ENCODE data around the gene TPRA1. TPM values are rescaled to one million over a fixed set of nuclear protein-coding genes. Genes with fewer than 3 reads are reported as not detected.

The TPRA1 gene
- total RNA-seq, 1 donor, result 25.6 TPM

GRCh38 chr3:127573912-127574311, 16.6 kb downstream of the TPRA1 start:
- TF ChIP-seq, protein P1, sequence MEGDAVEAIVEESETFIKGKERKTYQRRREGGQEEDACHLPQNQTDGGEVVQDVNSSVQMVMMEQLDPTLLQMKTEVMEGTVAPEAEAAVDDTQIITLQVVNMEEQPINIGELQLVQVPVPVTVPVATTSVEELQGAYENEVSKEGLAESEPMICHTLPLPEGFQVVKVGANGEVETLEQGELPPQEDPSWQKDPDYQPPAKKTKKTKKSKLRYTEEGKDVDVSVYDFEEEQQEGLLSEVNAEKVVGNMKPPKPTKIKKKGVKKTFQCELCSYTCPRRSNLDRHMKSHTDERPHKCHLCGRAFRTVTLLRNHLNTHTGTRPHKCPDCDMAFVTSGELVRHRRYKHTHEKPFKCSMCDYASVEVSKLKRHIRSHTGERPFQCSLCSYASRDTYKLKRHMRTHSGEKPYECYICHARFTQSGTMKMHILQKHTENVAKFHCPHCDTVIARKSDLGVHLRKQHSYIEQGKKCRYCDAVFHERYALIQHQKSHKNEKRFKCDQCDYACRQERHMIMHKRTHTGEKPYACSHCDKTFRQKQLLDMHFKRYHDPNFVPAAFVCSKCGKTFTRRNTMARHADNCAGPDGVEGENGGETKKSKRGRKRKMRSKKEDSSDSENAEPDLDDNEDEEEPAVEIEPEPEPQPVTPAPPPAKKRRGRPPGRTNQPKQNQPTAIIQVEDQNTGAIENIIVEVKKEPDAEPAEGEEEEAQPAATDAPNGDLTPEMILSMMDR (IDR thresholded peaks at IDR 0.05; ENCODE audit: insufficient read depth, low read length), result no peak
- no peak for DNase-seq (ENCODE audit: low read depth)
- no peak overlapping the region for H3K4me3 ChIP-seq (ENCODE audit: low read depth, low read length)

- no peak for DNase-seq (ENCODE audit: low read depth)
- TF ChIP-seq, protein P1 (IDR thresholded peaks at IDR 0.05; ENCODE audit: insufficient read depth, low read length), result no peak
- no peak overlapping the region for H3K4me3 ChIP-seq (ENCODE audit: low read depth, low read length)
Observed at GRCh38 chr3:127573401-127573800, 17.1 kb downstream of the TPRA1 start.

- TF ChIP-seq, protein P1 (IDR thresholded peaks at IDR 0.05; ENCODE audit: insufficient read depth, low read length), result no peak
- no peak for DNase-seq (ENCODE audit: low read depth)
- no peak overlapping the region for H3K4me3 ChIP-seq (ENCODE audit: low read depth, low read length)
Observed at GRCh38 chr3:127572735-127573134, 17.8 kb downstream of the TPRA1 start.

GRCh38 chr3:127572186-127572585, 18.3 kb downstream of the TPRA1 start:
- TF ChIP-seq, protein P1 (IDR thresholded peaks at IDR 0.05; ENCODE audit: insufficient read depth, low read length), result no peak
- DNase-seq (ENCODE audit: low read depth), result no peak
- H3K4me3 ChIP-seq (ENCODE audit: low read depth, low read length), result no peak overlapping the region

DNA sequence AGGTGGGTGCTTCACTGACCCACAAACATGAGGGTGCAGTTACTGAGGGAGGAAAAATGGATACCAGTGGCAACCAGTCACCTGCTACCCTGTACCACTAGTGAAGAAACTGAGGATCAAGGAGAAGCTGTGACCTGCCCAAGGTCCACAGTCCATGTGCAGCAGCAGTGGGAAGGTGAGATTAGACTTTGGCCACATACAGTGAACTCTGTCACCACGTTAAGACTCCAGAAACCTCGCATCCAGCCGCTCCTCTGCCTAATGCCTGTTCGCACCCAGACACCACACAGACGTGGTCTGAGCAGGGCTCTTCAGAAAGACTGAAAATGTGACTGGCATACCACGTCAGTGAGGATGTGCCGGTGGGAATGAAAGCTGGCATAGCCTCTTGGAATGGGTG, 20.0 kb downstream of the TPRA1 start:
- TF ChIP-seq, protein P1 (IDR thresholded peaks at IDR 0.05; ENCODE audit: insufficient read depth, low read length), result no peak
- no peak for DNase-seq (ENCODE audit: low read depth)
- no peak overlapping the region for H3K4me3 ChIP-seq (ENCODE audit: low read depth, low read length)

DNA sequence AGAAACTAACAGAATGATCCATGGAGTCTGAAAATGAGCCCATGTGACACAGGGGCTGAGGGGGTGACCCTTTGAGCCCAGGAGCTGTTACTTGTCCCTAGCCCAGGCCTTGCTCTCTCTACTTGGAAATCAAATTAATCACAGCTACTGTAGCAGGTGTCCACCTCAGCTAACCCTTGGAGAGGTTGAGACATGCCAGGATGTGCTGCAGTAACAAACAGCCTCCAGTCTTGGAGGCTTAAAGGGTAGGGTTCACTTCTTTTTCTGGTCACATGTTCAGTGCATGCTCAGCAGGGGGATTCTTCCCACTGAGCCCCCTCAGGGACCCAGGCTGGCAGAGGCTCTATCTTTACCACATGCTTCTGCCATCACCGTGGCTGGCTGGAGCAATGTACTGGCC, 21.4 kb downstream of the TPRA1 start:
- TF ChIP-seq, protein P1 (IDR thresholded peaks at IDR 0.05; ENCODE audit: insufficient read depth, low read length), result no peak
- H3K4me3 ChIP-seq (ENCODE audit: low read depth, low read length), result no peak overlapping the region
- DNase-seq (ENCODE audit: low read depth), result no peak

DNA sequence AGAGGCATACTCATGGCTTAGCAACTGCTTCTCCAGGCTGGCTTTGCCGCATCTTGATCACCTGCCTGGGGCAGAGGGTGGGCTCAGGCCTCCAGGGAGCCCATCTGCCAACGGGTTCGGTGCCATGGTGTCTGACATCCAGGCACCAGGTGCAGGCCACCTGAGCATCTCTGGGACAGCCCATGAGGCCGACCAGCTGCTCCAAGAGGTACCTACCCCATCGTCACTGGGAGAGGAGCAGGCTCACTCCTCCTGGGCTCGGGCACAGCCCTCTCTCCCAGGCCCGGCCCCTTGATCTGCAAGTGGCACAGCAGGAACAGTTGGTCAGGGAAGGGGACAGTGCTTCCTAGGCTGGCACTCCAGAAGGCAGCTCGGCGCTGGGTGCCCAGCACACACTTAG, 21.9 kb downstream of the TPRA1 start:
- H3K4me3 ChIP-seq (ENCODE audit: low read depth, low read length), result no peak overlapping the region
- TF ChIP-seq, protein P1 (IDR thresholded peaks at IDR 0.05; ENCODE audit: insufficient read depth, low read length), result no peak
- no peak for DNase-seq (ENCODE audit: low read depth)
